HG02981 (cell line): Measurements from ENCODE around the gene CXCR1.
"Not testable (repeated sequence)": the region's sequence is repeated elsewhere in the genome, so short reads cannot be mapped to it uniquely, and the experiment has no call there.

Experiments used
- ATAC-seq: cut with Tn5 transposase; IDR thresholded peaks from one replicate; pipeline ENCODE4 v1.9.1; 2021; ENCODE audit warnings: mild to moderate bottlenecking, moderate library complexity; ENCODE audit not compliant: unreplicated experiment

The CXCR1 gene

DNA sequence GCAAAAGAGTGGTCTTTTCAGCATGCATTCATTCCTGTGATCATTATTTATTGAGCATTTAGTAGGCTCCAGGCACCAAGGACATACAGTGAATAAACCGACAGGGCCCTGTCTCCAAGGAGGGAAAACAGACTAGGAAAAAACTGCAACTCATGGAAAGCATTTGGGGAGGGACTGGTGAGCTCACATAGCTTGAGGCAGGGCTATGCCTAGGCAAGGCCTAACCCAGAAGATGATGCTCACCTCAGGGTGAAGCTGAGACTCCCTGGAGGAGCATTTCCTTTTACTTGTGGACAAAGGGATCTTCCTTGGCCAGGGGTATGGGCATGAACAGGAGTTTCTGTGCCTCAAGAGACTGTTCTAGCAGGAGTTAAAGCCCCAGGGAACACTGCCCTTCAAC is 3.9 kb downstream of the CXCR1 start:
- no peak for ATAC-seq

GRCh38 chr2:218161644-218162043 is 5.1 kb downstream of the CXCR1 start:
- ATAC-seq, result no peak

- no peak for ATAC-seq
Measured at GRCh38 chr2:218155953-218156479, 10.7 kb downstream of the CXCR1 start.

DNA sequence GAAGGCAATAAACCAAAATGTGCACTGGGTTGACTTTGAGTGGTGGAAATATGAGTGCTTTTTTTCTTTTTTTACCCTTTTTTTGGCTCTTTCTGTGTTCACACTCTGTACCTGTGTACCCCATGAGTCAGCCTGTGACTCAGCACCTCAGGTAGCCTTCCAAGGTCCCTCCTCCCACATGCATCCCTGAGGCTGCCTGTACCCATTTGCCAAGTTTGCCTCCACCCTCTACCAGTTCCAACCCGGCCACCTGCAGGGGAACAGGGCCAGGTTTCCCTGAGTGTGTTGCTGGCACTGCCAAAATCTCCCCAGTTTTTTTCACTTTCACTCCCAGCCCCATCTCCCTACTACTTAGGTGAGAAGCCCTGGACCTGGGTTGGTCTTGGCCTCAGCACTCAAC is 14.0 kb downstream of the CXCR1 start:
- no peak for ATAC-seq

- ATAC-seq, result no peak
Measured at GRCh38 chr2:218152172-218152571, 14.6 kb downstream of the CXCR1 start.

GRCh38 chr2:218149848-218150440 is 16.8 kb downstream of the CXCR1 start:
- no peak for ATAC-seq

DNA sequence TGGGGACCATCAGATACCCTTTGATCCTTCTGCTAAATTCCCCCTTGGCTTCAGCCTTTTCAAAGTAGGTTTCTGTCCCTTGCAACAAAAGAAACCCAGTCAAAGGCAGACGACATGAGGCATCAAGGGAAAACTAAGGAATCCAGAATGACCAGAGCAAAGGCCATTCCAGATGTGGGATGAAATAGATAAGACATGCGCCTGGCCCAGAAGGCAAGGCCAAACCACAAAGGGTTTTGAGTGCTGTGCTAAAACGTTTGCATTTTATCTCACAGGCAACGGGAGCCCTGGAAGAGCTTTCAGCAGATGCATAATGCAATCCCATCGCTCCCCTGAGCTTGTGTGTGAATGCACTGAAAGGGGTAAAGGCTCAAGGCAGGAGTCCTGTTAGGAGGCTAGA is 17.7 kb downstream of the CXCR1 start:
- ATAC-seq, result no peak

- ATAC-seq, result no peak
Measured at GRCh38 chr2:218146056-218146455, 20.7 kb downstream of the CXCR1 start.

- ATAC-seq, result no peak
Measured at GRCh38 chr2:218145124-218145523, 21.6 kb downstream of the CXCR1 start.

DNA sequence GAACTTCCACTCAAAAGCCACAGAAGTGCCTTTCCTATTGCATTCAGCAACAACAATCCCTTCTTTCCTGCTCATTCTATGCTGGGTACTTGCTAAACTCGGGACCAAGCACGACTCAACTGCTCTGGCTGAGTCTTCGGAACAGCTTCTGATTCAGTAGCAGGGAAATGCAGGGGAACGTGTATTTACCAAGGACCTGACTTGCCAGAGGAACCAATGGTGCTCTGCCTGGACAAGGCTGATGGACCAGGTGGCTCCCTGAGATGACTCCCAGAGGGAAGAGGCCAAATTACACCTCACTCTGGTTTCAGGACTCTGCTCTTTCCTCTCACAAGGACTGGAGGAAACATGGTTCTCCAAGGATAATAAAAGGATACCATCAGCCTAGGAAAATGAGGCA is 28.7 kb downstream of the CXCR1 start:
- ATAC-seq, result no peak

GRCh38 chr2:218137514-218137913 is 29.2 kb downstream of the CXCR1 start:
- ATAC-seq, result no peak

DNA sequence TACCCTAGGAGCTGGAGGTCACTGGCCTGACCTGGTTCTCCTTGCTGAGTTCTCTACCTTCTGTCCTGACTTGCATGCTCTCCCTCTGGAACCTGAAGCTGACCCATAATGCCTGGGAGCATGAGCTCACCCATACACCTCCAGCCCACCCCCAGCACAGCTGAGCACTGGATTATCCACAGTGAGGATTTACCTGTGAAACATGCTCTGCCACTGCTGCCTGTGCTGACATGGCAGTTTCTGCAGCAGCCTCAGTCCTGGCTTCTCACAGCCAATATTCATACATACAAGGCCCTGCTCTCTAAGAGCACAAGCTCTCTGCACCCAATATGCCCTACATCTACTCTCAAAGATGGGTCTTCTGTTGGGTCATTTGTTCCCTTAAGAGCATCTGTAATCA is 35.9 kb downstream of the CXCR1 start:
- ATAC-seq, result no peak

DNA sequence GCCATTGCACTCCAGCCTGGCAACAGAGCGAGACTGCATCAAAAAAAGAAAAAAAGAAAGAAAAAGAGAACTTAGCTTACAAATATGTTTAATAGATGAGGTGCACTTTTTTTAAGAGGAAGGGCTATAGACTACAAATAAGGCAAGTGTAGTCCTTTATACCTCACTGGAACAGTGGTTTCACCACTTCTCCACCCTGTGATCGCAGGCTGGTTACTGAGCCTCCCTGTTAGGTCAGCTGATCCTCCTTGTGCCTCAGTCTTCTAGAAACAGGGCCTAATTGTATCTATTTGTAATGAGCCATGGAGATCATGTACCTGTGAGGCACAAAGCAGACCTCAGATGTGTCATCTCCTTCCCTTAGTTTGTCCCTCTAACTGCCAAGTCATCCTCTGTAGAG is 36.4 kb downstream of the CXCR1 start:
- no peak for ATAC-seq

- no peak for ATAC-seq
Measured at GRCh38 chr2:218129458-218130135, 37.2 kb downstream of the CXCR1 start.

- ATAC-seq, result no peak
Measured at GRCh38 chr2:218128781-218129457, 37.8 kb downstream of the CXCR1 start.

DNA sequence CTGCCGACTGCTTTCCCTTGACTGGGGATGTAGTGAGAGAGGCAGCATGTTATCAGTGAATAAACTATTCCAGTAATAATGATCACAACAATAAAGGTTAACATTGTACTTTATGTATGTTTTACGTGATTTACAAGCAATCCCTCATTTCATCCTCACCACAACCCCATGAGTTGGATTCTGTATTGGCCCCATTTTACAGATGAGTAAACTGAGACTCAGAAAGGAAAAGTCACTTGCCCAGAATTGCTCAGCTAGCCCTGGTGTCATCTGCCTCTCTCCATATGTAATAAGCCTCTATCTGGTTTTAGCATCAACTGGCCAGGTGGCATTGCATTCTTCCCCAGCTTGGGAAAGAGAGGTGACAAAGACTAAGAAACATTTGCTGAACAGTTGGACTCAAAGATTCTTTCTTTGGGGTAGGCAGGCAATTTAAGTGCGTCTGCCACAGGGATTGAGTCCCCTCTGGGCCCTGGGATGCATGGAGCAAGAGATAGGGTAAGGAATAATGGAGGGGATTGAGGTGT is 38.8 kb downstream of the CXCR1 start:
- no peak for ATAC-seq

DNA sequence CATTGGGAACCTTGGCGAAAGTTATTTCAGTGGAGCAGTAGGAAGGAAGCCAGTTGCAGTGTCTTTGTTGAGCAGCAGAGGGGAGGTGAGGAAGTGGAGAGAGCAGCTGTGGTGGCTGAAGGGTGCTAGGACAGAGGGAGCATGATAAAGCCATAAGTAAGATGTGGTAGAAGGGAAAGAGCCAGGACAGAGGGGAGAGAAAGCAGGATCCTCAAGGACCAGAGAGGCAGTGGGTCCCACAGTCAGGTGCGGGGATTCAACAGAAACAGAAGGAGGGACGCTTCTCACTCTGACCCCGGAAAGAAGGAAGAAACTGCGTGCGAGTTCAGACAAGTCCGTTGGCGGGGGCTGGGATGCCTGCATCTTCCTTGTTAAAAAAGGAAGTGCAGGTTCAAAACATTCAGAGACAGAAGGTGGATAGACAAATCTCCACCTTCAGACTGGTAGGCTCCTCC is 41.1 kb downstream of the CXCR1 start, which contains the start of gene CXCR2:
Gene CXCR2 (plus strand): TSS at position 403 of the 455 bp plus-strand sequence. CDS start 8,774 bp downstream, outside the sequence.
- no peak for ATAC-seq

GRCh38 chr2:218125095-218125494 is 41.7 kb downstream of the CXCR1 start:
- ATAC-seq, result no peak

GRCh38 chr2:218123986-218124385 is 42.8 kb downstream of the CXCR1 start:
- no peak for ATAC-seq

DNA sequence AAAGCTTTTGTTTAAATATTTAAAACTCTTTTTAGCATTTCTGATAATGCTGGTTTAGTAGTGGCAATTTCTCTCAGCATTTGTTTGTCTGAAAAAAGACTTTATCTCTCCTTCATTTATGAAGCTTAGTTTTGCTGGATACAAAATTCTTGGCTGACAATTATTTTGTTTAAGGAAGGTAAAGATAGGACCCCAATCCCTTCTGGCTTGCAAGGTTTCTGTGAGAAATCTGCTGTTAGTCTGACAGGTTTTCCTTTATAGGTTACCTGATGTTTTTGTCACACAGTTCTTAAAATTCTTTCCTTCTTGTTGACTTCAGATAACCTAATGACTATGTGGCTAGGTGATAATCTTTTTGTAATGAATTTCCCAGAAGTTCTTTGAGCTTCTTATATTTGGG is 44.5 kb downstream of the CXCR1 start:
- ATAC-seq, result not testable (repeated sequence)

GRCh38 chr2:218121789-218122188 is 45.0 kb downstream of the CXCR1 start:
- ATAC-seq, result not testable (repeated sequence)
